Cortex of kidney (tissue), 1 donor: Measurements from ENCODE around the gene KMT2B.
"Not testable (repeated sequence)": the region's sequence is repeated elsewhere in the genome, so short reads cannot be mapped to it uniquely, and the experiment has no call there.

Source experiments
- DNase-seq: peaks from one replicate; lab custom pipeline; 2025; lab: John Stamatoyannopoulos, UW

KMT2B gene

DNA sequence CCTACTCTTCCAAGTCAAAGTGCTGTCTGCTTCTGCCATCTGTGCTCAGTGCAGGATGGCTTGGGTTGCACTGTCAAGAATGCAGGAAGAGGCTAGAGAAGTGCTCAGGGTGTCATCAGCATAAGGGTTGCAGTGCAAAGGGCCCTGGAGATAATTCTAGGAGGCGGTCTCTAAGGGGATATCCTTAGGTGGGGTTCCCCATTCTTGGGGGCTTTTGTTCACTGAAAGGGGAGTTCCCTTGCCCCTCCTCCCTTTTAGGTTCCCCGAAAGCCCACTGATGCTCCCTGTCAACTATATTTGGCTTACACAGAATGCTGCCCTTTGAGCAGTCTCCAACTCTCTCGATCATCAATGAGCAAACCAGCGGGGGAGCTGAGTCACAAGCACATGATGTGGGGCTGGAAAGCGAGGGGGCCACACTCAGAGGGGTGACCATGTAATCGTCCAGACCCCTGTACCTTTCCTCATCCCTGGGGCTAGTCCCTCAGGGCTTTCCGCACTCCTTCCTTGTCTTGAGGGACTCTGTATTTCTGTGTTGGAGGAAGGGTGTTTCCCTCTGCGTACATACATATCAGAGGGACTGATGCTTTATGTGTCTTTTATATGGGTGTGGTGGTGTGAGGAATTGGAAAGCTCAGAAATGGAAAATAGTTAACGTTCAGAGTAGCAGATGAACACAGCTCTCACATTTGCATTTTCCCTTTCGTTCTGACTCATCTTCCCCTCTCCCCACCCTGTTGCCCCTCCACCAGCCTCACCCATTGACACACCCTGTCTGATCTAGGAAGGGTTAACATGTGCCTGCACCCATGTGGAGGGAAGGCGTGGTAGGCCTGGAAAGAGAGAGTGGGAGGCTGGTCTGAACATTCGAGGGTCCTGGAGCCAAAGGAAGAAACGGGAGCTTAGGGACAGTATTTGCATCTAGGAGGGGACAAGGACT, 6.7 kb upstream of the KMT2B start:
- DNase-seq = no peak

DNA sequence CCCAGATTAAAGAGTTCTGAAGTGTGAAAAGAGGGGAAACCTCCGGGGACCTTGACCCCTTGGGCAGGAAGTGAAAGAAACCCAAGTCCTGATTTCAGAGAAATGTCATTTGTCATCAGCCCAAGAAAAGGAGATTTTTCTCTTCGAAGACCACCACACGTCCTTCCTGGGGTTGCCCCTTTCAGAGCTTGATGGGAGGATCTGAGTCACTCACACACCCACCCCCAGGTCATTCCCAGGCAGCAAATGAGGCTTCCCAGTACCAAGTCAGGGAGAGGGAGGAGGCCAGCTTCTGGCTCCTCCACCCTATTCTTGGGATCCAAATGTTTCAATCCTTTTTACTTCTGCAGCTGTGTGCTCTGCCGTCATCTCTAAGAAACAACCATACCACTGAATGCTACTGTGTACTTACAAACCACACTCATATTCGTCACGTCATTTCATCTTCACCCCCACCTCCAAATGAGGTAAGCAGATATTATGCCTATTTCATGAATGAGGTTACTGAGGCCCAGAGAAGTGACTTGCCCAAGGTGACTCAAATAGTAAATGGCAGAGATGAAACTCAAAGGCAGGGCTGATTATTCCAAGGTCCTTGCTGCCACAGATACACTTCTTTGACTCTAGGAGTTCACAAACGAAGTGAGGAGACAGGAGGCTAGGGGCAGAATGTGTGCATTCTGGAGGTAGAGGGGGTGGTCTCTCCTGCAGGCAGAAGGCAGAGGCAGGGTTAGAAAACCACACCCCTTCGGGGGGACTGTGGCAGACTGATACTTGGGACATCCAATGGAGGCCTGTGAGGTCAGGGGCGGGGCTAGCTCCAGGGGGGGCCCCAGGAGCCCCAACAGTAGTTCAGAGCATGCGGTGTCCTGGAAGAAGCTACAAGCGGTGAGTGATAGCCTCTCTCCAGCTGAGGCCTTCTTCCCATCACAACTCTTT, 5.0 kb upstream of the KMT2B start:
- DNase-seq = no peak

DNA sequence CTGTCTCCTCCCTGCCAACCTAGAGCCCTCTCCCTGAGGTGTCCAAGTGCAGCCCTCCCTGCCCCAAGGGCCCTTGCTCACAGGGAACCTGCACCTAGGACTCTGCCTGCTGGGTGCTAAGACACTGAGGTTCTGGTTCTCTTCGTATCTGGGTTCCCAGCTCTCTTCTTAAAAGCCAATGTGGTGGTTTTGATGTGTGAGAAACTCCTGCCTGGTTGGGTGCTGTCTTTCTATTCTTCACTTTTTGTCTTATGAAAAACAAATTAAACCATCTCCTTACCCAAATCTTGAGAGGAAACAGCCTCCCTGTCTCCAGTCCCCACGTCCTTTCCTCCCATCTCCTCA, 4.3 kb upstream of the KMT2B start:
- no peak for DNase-seq

DNA sequence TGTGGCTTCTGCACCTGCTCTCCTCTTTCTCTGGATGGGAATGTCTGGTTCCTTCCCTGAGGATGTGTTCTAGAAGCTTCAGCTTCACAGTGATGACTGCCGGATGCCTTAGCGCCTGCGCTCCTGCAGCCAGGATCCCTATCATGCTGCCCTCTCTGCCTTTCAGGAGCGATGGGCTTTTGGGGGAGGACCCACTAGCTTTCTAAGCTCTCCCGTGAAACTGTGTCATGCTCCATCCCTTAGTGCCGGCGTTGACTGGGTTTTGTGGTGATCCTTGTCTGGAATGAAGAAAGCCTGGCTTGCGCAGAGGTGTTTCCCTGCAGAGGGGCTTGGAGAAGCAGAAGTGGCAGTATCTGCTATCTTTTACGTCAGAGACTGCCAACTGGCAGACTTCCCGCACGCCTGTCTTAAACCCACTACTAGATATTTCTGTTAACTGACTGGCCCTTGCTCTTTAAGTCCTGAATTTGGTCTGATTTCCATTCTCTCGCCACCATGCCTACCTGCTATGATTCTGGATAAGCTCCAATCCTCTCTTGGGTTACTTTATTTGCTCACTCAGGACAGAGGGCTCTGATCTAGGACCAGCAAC, 3.8 kb upstream of the KMT2B start:
- DNase-seq = no peak

DNA sequence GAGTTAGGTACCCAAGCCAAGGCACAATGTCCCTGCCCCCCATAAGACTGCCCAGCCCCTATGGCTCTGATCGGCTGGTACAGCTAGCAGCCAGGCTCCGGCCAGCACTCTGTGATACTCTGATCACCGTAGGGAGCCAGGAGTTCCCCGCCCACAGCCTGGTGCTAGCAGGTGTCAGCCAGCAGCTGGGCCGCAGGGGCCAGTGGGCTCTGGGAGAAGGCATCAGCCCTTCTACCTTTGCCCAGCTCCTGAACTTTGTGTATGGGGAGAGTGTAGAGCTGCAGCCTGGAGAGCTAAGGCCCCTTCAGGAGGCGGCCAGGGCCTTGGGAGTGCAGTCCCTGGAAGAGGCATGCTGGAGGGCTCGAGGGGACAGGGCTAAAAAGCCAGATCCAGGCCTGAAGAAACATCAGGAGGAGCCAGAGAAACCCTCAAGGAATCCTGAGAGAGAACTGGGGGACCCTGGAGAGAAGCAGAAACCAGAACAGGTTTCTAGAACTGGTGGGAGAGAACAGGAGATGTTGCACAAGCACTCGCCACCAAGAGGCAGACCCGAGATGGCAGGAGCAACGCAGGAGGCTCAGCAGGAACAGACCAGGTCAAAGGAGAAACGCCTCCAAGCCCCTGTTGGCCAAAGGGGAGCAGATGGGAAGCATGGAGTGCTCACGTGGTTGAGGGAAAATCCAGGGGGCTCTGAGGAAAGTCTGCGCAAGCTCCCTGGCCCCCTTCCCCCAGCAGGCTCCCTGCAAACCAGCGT, 3.0 kb upstream of the KMT2B start:
- no peak for DNase-seq

DNA sequence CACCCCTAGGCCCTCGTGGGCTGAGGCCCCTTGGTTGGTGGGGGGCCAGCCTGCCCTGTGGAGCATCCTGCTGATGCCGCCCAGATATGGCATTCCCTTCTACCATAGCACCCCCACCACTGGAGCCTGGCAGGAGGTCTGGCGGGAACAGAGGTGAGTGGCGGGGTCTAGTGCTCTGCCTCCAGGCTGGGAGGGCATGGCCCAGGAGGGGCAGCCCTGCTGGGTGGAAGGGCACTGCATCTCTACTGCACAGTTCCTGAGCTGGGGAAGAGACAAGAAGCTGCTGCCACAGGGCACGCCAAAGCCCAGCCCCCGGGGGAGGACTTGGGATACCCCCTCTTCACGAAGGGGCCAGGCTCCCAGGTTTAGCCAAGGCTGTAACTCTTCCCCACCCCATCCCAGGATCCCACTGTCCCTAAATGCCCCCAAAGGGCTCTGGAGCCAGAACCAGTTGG, 2.4 kb upstream of the KMT2B start:
- no peak for DNase-seq

DNA sequence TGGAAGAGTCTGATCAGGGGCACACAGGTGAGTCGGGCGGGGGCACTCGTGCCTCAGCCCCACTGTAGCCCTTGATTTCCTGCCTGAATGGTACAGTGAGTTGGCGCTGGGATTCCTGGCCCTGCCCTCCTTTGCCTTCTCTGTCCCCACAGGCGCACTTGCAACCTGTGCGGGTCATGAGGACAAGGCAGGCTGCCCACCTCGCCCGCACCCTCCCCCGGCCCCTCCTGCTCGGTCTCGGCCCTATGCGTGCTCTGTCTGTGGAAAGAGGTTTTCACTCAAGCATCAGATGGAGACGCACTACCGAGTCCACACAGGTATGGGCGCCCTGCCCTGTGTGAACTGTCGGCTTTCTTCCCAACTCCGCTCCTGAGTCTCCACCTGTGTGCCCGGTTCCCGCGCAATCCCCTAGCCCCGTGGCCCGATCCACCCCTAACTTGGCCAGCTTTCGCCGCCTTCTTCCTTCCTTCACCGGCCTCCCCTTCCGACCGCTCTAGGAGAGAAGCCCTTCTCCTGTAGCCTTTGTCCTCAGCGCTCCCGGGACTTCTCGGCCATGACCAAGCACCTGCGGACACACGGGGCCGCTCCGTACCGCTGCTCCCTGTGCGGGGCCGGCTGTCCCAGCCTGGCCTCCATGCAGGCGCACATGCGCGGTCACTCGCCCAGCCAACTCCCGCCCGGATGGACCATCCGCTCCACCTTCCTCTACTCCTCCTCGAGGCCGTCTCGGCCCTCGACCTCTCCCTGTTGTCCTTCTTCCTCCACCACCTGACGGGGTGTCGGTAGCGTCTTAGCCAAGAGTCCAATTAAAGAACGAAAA, 1.6 kb upstream of the KMT2B start:
- DNase-seq = no peak

DNA sequence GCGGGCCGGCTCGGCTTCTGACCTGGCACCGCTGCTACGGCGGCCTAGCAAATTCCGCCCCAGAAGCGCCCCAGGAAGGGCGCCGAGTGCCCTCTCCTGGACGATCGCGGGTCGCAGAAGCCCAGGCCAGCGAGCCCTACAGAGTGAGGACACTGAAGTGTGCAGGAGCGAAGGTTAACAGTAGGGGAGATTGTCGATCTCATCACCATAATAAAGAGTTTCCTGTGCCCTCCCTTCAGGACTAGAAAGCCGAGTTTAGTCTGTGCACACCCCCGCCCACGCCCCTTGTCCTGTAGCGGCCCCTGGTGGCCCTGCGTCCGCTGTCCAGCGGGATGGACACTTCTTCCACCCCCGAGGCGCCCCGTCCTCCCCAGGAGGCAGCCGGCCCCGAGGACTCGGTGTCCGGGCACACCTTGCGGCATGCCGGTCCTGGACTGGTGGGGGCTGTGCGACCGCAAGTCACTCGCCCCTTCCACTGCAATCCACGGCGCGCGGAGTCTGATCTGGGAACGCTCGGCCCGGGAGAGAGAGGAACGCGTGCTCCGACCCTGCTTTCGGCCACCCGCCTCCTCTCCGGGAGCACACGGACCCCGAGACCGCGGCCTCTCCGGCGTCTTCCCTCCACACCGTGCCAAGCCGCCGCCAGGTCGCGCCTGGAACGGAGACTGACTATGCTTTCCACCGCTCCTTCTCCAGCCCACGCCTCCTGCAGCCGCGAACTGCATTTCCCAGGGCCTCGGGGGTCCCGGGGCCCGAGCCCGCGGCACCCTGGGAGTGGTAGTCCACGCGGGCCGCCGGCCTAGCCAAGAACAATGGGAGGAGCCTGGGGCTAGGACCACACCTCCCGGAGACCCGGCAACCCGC, 770 bp upstream of the KMT2B start:
- peak; percentile 72 for DNase-seq

DNA sequence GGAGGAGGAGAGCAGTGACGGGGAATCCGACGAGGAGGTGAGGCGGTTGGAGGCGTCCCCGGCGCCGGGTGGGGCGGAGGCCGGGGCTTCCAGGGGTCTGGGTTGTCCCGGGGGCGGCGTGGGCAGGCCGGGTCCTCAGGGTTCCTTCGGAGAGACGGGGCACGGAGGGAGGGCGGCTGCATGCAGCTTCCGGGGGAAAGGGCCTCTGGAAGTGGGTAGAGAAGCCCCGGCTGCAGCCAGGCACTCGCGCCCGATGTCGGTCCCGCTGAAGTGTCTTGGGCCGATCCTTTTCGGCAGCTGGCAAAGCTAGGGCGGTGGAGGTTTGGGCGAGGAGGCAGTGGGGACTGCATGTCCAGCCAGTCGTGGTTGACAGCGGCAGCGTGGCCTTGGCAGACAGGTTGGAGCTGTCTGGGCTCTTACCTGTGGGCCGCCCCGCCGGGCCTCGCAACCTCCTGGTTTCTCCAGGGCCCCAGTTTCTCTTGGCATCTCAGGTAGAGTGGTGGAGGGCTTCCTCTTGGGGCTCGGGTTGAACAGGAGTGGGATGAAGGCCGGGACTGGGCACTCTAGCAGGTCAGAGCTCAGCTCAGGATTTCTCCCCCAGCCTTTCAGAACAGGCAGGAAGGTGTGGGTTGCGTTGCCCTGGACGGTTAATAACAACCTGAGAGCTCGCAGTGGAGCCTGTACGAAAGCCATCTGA, 690 bp downstream of the KMT2B start:
- DNase-seq = no peak

DNA sequence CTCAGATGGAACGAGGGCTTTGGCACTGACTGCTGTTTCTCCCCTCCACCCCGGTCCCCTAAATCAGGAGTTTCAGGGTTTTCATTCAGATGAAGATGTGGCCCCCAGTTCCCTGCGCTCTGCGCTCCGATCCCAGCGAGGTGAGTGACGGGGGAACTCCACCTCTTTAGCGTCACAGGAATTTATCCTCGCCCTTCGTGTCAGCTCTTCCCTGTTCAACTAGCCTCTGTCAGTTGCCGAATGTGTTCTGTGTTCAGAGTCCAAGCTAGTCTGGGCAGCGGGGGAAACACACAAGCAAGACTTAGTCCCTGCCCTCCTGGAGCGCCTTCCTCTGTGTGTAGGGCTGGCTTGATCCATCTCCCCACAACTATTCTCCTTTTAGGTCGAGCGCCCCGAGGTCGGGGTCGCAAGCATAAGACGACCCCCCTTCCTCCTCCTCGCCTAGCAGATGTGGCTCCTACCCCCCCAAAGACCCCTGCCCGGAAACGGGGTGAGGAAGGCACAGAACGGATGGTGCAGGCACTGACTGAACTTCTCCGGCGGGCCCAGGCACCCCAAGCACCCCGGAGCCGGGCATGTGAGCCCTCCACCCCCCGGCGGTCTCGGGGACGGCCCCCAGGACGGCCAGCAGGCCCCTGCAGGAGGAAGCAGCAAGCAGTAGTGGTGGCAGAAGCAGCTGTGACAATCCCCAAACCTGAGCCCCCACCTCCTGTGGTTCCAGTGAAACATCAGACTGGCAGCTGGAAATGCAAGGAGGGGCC, 1.8 kb downstream of the KMT2B start:
- DNase-seq = no peak

DNA sequence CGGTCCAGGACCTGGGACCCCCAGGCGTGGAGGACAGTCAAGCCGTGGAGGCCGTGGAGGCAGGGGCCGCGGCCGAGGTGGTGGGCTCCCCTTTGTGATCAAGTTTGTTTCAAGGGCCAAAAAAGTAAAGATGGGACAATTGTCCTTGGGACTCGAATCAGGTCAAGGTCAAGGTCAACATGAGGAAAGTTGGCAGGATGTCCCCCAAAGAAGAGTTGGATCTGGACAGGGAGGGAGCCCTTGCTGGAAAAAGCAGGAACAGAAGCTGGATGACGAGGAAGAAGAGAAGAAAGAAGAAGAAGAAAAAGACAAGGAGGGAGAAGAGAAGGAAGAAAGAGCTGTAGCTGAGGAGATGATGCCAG, 2.3 kb downstream of the KMT2B start:
- DNase-seq = no peak

DNA sequence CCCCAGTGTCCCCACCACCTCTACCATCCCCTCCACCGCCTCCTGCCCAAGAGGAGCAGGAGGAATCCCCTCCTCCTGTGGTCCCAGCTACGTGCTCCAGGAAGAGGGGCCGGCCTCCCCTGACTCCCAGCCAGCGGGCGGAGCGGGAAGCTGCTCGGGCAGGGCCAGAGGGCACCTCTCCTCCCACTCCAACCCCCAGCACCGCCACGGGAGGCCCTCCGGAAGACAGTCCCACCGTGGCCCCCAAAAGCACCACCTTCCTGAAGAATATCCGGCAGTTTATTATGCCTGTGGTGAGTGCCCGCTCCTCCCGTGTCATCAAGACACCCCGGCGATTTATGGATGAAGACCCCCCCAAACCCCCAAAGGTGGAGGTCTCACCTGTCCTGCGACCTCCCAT, 2.8 kb downstream of the KMT2B start:
- DNase-seq = no peak

DNA sequence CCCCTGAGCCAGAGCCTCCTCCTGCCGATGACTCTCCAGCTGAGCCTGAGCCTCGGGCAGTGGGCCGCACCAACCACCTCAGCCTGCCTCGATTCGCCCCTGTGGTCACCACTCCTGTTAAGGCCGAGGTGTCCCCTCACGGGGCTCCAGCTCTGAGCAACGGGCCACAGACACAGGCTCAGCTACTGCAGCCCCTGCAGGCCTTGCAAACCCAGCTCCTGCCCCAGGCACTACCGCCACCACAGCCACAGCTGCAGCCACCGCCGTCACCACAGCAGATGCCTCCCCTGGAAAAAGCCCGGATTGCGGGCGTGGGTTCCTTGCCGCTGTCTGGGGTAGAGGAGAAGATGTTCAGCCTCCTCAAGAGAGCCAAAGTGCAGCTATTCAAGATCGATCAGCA, 3.6 kb downstream of the KMT2B start:
- no peak for DNase-seq

DNA sequence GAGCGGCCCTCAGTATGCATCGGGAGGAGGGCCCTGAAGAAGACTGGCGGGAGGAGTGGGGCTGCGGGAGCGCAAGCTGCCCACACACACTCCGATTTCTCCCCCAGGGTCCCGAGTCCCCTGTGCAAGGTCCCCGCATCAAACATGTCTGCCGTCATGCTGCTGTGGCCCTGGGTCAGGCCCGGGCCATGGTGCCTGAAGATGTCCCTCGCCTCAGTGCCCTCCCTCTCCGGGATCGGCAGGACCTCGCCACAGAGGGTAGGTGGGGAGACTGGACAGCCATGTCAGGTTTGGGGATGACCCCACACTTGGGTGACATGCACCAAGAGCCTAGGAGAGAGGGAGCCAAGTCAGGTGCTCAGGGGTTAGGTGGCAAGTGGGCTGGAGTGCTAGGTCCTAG, 4.7 kb downstream of the KMT2B start:
- no peak for DNase-seq

DNA sequence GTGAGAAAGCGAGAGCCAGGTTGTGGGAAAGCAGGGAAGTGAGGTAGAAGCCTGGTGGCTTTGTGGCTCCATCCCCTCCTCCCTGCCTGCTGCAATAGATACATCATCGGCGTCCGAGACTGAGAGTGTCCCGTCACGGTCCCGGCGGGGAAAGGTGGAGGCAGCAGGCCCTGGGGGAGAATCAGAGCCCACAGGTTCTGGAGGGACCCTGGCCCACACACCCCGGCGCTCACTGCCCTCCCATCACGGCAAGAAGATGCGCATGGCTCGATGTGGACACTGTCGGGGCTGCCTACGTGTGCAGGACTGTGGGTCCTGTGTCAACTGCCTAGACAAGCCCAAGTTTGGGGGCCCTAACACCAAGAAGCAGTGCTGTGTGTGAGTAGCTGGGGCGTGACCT, 5.1 kb downstream of the KMT2B start:
- DNase-seq = no peak

DNA sequence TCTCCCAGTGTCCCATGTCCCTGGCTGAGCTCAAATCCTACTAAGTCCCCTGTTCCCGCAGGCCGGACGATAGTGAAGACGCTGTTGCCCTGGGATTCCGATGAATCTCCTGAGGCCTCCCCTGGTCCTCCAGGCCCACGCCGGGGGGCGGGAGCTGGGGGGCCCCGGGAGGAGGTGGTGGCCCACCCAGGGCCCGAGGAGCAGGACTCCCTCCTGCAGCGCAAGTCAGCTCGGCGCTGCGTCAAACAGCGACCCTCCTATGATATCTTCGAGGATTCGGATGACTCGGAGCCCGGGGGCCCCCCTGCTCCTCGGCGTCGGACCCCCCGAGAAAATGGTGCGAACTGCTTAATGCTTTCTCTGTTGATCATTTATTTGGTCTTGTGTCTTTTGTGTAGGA, 5.9 kb downstream of the KMT2B start:
- no peak for DNase-seq

DNA sequence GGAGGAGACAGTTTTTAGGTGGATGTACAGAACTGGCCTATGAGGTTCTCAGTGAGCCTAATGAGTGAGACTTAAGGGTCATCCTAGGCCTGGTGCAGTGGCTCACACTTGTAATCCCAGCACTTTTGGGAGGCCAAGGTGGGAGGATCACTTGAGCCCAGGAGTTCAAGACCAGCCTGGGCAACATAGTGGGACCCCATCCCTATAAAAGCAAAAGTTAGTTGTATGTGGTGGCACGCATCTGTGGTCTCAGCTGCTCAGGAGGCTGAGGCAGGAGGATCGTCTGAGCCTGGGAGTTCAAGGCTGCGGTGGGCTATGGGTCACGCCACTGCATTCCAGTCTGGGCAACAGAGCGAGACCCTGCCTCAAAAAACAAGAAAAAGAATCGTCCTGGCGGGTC, 6.3 kb downstream of the KMT2B start:
- DNase-seq = not testable (repeated sequence)

DNA sequence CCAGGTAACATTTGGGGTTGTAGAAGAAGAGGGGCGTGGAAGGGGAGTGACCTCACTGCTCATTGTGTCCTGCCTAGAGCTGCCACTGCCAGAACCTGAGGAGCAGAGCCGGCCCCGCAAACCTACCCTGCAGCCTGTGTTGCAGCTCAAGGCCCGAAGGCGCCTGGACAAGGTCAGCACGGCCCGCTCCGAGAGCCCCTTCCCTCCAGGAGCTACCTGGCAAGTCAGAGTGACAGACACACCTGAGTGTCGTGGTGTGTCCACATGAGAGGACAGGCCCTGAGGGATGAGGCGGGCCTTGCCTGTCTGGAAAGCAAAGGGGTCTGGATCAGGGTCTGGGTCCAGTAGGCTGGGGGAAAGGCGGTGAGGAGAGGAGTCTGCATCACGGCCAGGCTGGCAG, 6.8 kb downstream of the KMT2B start:
- no peak for DNase-seq
